GM23338 (cell line): ENCODE measurements around the gene DNLZ. TPM values are rescaled to one million over a fixed set of nuclear protein-coding genes. Genes with fewer than 3 reads are reported as not detected.

Experiments
- ATAC-seq: fragments of 200-7000 bp; cut with Tn5 transposase; 3 replicates; pipeline ENCODE4 v1.9.1; 2020
- DNase-seq: peaks from one replicate; pipeline ENCODE4 v3.0.0-alpha.2; 2015; ENCODE audit warnings: low spot score
- H2AFZ ChIP-seq: fragments of 200-600 bp; sonication (generic); 2 replicates; pipeline ENCODE4 v1.8.0; 2016; ENCODE audit warnings: antibody characterized with exemption, mild to moderate bottlenecking, moderate library complexity
- H3F3A ChIP-seq: fragments of 200-600 bp; sonication (generic); replicated peaks from 2 replicates; pipeline ENCODE4 v1.8.0; 2017; ENCODE audit warnings: antibody characterized with exemption, mixed run types, low read depth
- H3K27ac ChIP-seq: fragments of 200-600 bp; sonication (generic); 2 replicates; pipeline ENCODE4 v1.6.1; 2016; ENCODE audit warnings: low read depth
- H3K27me3 ChIP-seq: fragments of 200-600 bp; sonication (generic); 2 replicates; pipeline ENCODE4 v1.8.0; 2016; ENCODE audit warnings: mild to moderate bottlenecking, mixed run types, moderate library complexity; ENCODE audit not compliant: insufficient read depth
- H3K36me3 ChIP-seq: fragments of 200-600 bp; sonication (generic); 2 replicates; pipeline ENCODE4 v1.8.0; 2016; ENCODE audit warnings: mild to moderate bottlenecking; ENCODE audit not compliant: insufficient read depth
- H3K4me1 ChIP-seq: fragments of 200-600 bp; sonication (generic); 2 replicates; pipeline ENCODE4 v1.8.0; 2016; ENCODE audit warnings: mild to moderate bottlenecking, moderate library complexity; ENCODE audit not compliant: insufficient read depth
- H3K4me2 ChIP-seq: fragments of 200-600 bp; sonication (generic); 2 replicates; pipeline ENCODE4 v1.7.1; 2017; ENCODE audit warnings: mixed run types
- H3K4me3 ChIP-seq: fragments of 200-600 bp; sonication (generic); 2 replicates; pipeline ENCODE4 v1.6.1; 2016; ENCODE audit warnings: mixed run types
- H3K79me2 ChIP-seq: fragments of 200-600 bp; sonication (generic); replicated peaks from 2 replicates; pipeline ENCODE4 v1.8.0; 2017; ENCODE audit warnings: mild to moderate bottlenecking; ENCODE audit not compliant: insufficient read depth
- H3K9me2 ChIP-seq: fragments of 200-600 bp; sonication (generic); 2 replicates; pipeline ENCODE4 v1.8.0; 2017; ENCODE audit not compliant: insufficient read depth
- H4K20me1 ChIP-seq: fragments of 200-600 bp; sonication (generic); replicated peaks from 2 replicates; pipeline ENCODE4 v1.8.0; 2017; ENCODE audit warnings: mild to moderate bottlenecking; ENCODE audit not compliant: insufficient read depth
- H3K27ac Mint-ChIP-seq: 2 replicates; pipeline ENCODE4 v1.8.0; 2020; ENCODE audit warnings: inconsistent platforms, mild to moderate bottlenecking, moderate library complexity, mixed read lengths
- H3K27me3 Mint-ChIP-seq: 3 replicates; pipeline ENCODE4 v1.8.0; 2022; ENCODE audit warnings: low read depth, mild to moderate bottlenecking, moderate library complexity, mixed read lengths, inconsistent platforms; ENCODE audit not compliant: insufficient read depth, poor library complexity
- H3K36me3 Mint-ChIP-seq: 3 replicates; pipeline ENCODE4 v1.8.0; 2021; ENCODE audit warnings: low read depth, mild to moderate bottlenecking, inconsistent platforms, moderate library complexity, mixed read lengths
- H3K4me1 Mint-ChIP-seq: 3 replicates; pipeline ENCODE4 v1.8.0; 2020; ENCODE audit warnings: mild to moderate bottlenecking, inconsistent platforms, mixed read lengths
- H3K4me3 Mint-ChIP-seq: 3 replicates; pipeline ENCODE4 v1.8.0; 2021; ENCODE audit warnings: moderate library complexity, mild to moderate bottlenecking, inconsistent platforms, mixed read lengths
- H3K9me3 Mint-ChIP-seq: 3 replicates; pipeline ENCODE4 v1.8.0; 2020; ENCODE audit warnings: moderate library complexity, mild to moderate bottlenecking, inconsistent platforms, mixed read lengths
- CREB1 ChIP-seq: fragments of 250-450 bp; sonication (Bioruptor Pico); IDR thresholded peaks from 2 replicates; pipeline ENCODE4 v1.5.0; 2020; ENCODE audit warnings: low read depth, mild to moderate bottlenecking, moderate library complexity
- CTCF ChIP-seq, 2 experiments: fragments of 200-600 bp in 1 of 2; sonication (generic) in 1 of 2; conservative IDR thresholded peaks; 2 replicates each; pipeline versions ENCODE4 v1.5.1 to v1.6.1; 2016 to 2017; ENCODE audit warnings: antibody characterized with exemption in 2 of 2, low read depth in 2 of 2, mild to moderate bottlenecking in 2 of 2, moderate library complexity in 1 of 2
- ETS1 ChIP-seq: IDR thresholded peaks from 2 replicates; pipeline ENCODE4 v1.6.1; 2016; ENCODE audit warnings: antibody characterized with exemption
- EZH2 ChIP-seq: fragments of 200-600 bp; sonication (generic); IDR thresholded peaks from one replicate; pipeline ENCODE4 v1.8.0; 2017; ENCODE audit warnings: antibody characterized with exemption, mild to moderate bottlenecking, low read depth; ENCODE audit not compliant: unreplicated experiment
- EZH2phosphoT487 ChIP-seq: fragments of 200-600 bp; sonication (generic); IDR thresholded peaks from one replicate; pipeline ENCODE4 v1.8.1; 2018; ENCODE audit warnings: antibody characterized with exemption; ENCODE audit not compliant: unreplicated experiment
- JUNB ChIP-seq: IDR thresholded peaks from one replicate; pipeline ENCODE4 v1.6.1; 2016; ENCODE audit warnings: antibody characterized with exemption; ENCODE audit not compliant: unreplicated experiment
- NANOG ChIP-seq: IDR thresholded peaks from 2 replicates; pipeline ENCODE4 v1.6.1; 2016; ENCODE audit warnings: antibody characterized with exemption, borderline replicate concordance
- POLR2AphosphoS5 ChIP-seq: IDR thresholded peaks from 2 replicates; pipeline ENCODE4 v1.6.1; 2016; ENCODE audit warnings: antibody characterized with exemption, low read depth
- REST ChIP-seq: IDR thresholded peaks from one replicate; pipeline ENCODE4 v1.6.1; 2018; ENCODE audit warnings: antibody characterized with exemption; ENCODE audit not compliant: unreplicated experiment
- STAT1 ChIP-seq: IDR thresholded peaks from one replicate; pipeline ENCODE4 v1.6.1; 2016; ENCODE audit warnings: antibody characterized with exemption; ENCODE audit not compliant: unreplicated experiment
- ZNF114 ChIP-seq: fragments of 250-450 bp; sonication (Bioruptor Pico); IDR thresholded peaks from 2 replicates; pipeline ENCODE4 v1.5.0; 2020; ENCODE audit warnings: mild to moderate bottlenecking, moderate library complexity
- ZNF331 ChIP-seq: fragments of 250-450 bp; sonication (Bioruptor Pico); IDR thresholded peaks from 2 replicates; pipeline ENCODE4 v1.5.0; 2020; ENCODE audit warnings: low read depth, mild to moderate bottlenecking, moderate library complexity
- ZNF462 ChIP-seq: fragments of 250-450 bp; sonication (Bioruptor Pico); IDR thresholded peaks from 2 replicates; pipeline ENCODE4 v1.5.0; 2020; ENCODE audit warnings: mild to moderate bottlenecking, moderate library complexity
- polyA plus RNA-seq: library from polyadenylated mRNA; unstranded; fragments of >200 nt; fragmentation: Nextera tagmentation; extraction: Ambion mirVana; gene quantifications from 2 replicates; pipeline ENCODE4 v1.2.1, GENCODE V29; 2016
- total RNA-seq: library from RNA; depleted of rRNA; stranded (reverse); fragments of >200 nt; shearing (Covaris generic); gene quantifications from 2 replicates; pipeline ENCODE4 v1.2.3, GENCODE V29; 2014

The DNLZ gene
- total and polyA plus RNA-seq, 2 experiments from 2014 or later: 33.4 to 53.9 TPM

GRCh38 chr9:136314056-136314416 lies 49.5 kb downstream of the DNLZ start:
- no peak overlapping the region for H3K27ac ChIP-seq
- H3K79me2 ChIP-seq: no peaks in the 10 kb centered on the region
- DNase-seq (no peak), ATAC-seq (no peak)
- Mint-ChIP-seq H3K27me3 (peaks cover 9% of the 10 kb centered on the region), H3K9me3 (peaks cover 17% of the 10 kb centered on the region), H3K4me1 (no peaks in the 10 kb centered on the region), H3K36me3 (no peaks in the 10 kb centered on the region; the same call in 2 of the 3 replicates), H3K4me3 (no peak overlapping the region), H3K27ac (no peak overlapping the region)
- H3K4me1 ChIP-seq: no peaks in the 10 kb centered on the region
- H3K4me2 ChIP-seq: no peak overlapping the region
- no peaks in the 10 kb centered on the region for H4K20me1 ChIP-seq
- H3K36me3 ChIP-seq: no peaks in the 10 kb centered on the region
- no peaks in the 10 kb centered on the region for H3K27me3 ChIP-seq
- no peak overlapping the region for H2AFZ ChIP-seq
- TF ChIP-seq EZH2: no peak
- TF ChIP-seq STAT1: no peak
- no peak for TF ChIP-seq REST
- TF ChIP-seq NANOG: no peak
- TF ChIP-seq ZNF462 (CRISPR knock-in tag): no peak
- no peak for TF ChIP-seq POLR2AphosphoS5
- TF ChIP-seq CTCF (conservative IDR thresholded peaks at IDR 0.05; ENCODE audit: low read depth in 2 of 2): no peak
- no peak for TF ChIP-seq JUNB
- TF ChIP-seq ZNF331 (CRISPR knock-in tag): no peak
- no peak for TF ChIP-seq ZNF114
- TF ChIP-seq ETS1: no peak
- TF ChIP-seq CREB1 (CRISPR knock-in tag): no peak
- no peak for TF ChIP-seq EZH2phosphoT487
- no peaks in the 10 kb centered on the region for H3K9me2 ChIP-seq
- 0 out of 2 replicates have a peak, but pooled peaks cover 5% of the 10 kb centered on the region for H3F3A ChIP-seq
- no peak overlapping the region for H3K4me3 ChIP-seq
